Activated naive CD8-positive, alpha-beta T cell treated with anti-CD3 and anti-CD28 coated beads for 36 hours (primary cell): Measurements from ENCODE around the gene PEAK3. TPM values are rescaled to one million over a fixed set of nuclear protein-coding genes. Genes with fewer than 3 reads are reported as not detected.

ENCODE experiments used
- DNase-seq: peaks from one replicate; pipeline ENCODE4 v3.0.0; 2021
- H3K27ac Mint-ChIP-seq: one replicate; pipeline ENCODE4 v1.8.0; 2022; ENCODE audit warnings: mild to moderate bottlenecking, moderate library complexity, mixed read lengths
- H3K27me3 Mint-ChIP-seq: one replicate; pipeline ENCODE4 v1.8.0; 2022; ENCODE audit warnings: mild to moderate bottlenecking, mixed read lengths
- H3K36me3 Mint-ChIP-seq: one replicate; pipeline ENCODE4 v1.8.0; 2021; ENCODE audit warnings: mild to moderate bottlenecking, mixed read lengths
- H3K4me1 Mint-ChIP-seq: one replicate; pipeline ENCODE4 v1.8.0; 2021; ENCODE audit warnings: mixed read lengths
- H3K4me3 Mint-ChIP-seq: one replicate; pipeline ENCODE4 v1.8.0; 2022; ENCODE audit warnings: mild to moderate bottlenecking, moderate library complexity, mixed read lengths
- H3K9me3 Mint-ChIP-seq: one replicate; pipeline ENCODE4 v1.8.0; 2022; ENCODE audit warnings: mixed read lengths
- total RNA-seq, 2 experiments: library from RNA; stranded (reverse); gene quantifications; one replicate each; pipeline ENCODE4 v1.2.3, GENCODE V29; 2021

The PEAK3 gene
- total RNA-seq, 2 experiments from 2014 or later = not detected

GRCh38 chr19:2320939-2321338, 39.0 kb upstream of the PEAK3 start:
- Mint-ChIP-seq H3K4me1 (peaks cover 11% of the 10 kb centered on the region), H3K27ac (no peak overlapping the region), H3K9me3 (no peaks in the 10 kb centered on the region), H3K36me3 (peaks cover 6% of the 10 kb centered on the region), H3K27me3 (peaks cover 2% of the 10 kb centered on the region), H3K4me3 (no peak overlapping the region)
- DNase-seq = no peak

GRCh38 chr19:2320049-2320448, 38.1 kb upstream of the PEAK3 start:
- no peak for DNase-seq
- peaks cover 3% of the 10 kb centered on the region for H3K4me1 Mint-ChIP-seq
- H3K36me3 Mint-ChIP-seq = peaks cover 3% of the 10 kb centered on the region
- H3K4me3 Mint-ChIP-seq = no peak overlapping the region
- peaks cover 11% of the 10 kb centered on the region for H3K27me3 Mint-ChIP-seq
- peaks cover 7% of the 10 kb centered on the region for H3K9me3 Mint-ChIP-seq
- no peak overlapping the region for H3K27ac Mint-ChIP-seq

GRCh38 chr19:2319551-2319950, 37.6 kb upstream of the PEAK3 start:
- Mint-ChIP-seq H3K4me1 (no peaks in the 10 kb centered on the region), H3K36me3 (peaks cover 6% of the 10 kb centered on the region), H3K4me3 (no peak overlapping the region), H3K27ac (no peak overlapping the region), H3K27me3 (peaks cover 16% of the 10 kb centered on the region), H3K9me3 (peaks cover 11% of the 10 kb centered on the region)
- DNase-seq = no peak

GRCh38 chr19:2318923-2319322, 36.9 kb upstream of the PEAK3 start:
- peaks cover 12% of the 10 kb centered on the region for H3K9me3 Mint-ChIP-seq
- no peak overlapping the region for H3K27ac Mint-ChIP-seq
- no peaks in the 10 kb centered on the region for H3K4me1 Mint-ChIP-seq
- H3K27me3 Mint-ChIP-seq = peaks cover 21% of the 10 kb centered on the region
- H3K4me3 Mint-ChIP-seq = no peak overlapping the region
- H3K36me3 Mint-ChIP-seq = peaks cover 6% of the 10 kb centered on the region
- no peak for DNase-seq

GRCh38 chr19:2317756-2318155, 35.8 kb upstream of the PEAK3 start:
- Mint-ChIP-seq H3K27ac (no peak overlapping the region), H3K36me3 (peaks cover 6% of the 10 kb centered on the region), H3K4me3 (no peak overlapping the region), H3K9me3 (peaks cover 12% of the 10 kb centered on the region), H3K4me1 (no peaks in the 10 kb centered on the region), H3K27me3 (peaks cover 32% of the 10 kb centered on the region)
- no peak for DNase-seq

GRCh38 chr19:2317300-2317699, 35.3 kb upstream of the PEAK3 start:
- peaks cover 6% of the 10 kb centered on the region for H3K36me3 Mint-ChIP-seq
- no peak for DNase-seq
- peaks cover 12% of the 10 kb centered on the region for H3K9me3 Mint-ChIP-seq
- H3K4me3 Mint-ChIP-seq = no peak overlapping the region
- H3K4me1 Mint-ChIP-seq = no peaks in the 10 kb centered on the region
- no peak overlapping the region for H3K27ac Mint-ChIP-seq
- peaks cover 36% of the 10 kb centered on the region for H3K27me3 Mint-ChIP-seq

GRCh38 chr19:2315818-2316353, 33.9 kb upstream of the PEAK3 start:
- H3K36me3 Mint-ChIP-seq = peaks cover 6% of the 10 kb centered on the region
- H3K4me3 Mint-ChIP-seq = no peak overlapping the region
- peak overlapping the region; percentile 56 for H3K27ac Mint-ChIP-seq
- no peak for DNase-seq
- H3K4me1 Mint-ChIP-seq = no peaks in the 10 kb centered on the region
- H3K9me3 Mint-ChIP-seq = peaks cover 12% of the 10 kb centered on the region
- peaks cover 45% of the 10 kb centered on the region for H3K27me3 Mint-ChIP-seq

GRCh38 chr19:2315121-2315817, 33.3 kb upstream of the PEAK3 start:
- Mint-ChIP-seq H3K9me3 (peaks cover 12% of the 10 kb centered on the region), H3K27ac (peak overlapping the region; percentile 56), H3K36me3 (peaks cover 6% of the 10 kb centered on the region), H3K4me3 (no peak overlapping the region), H3K27me3 (peaks cover 51% of the 10 kb centered on the region), H3K4me1 (no peaks in the 10 kb centered on the region)
- DNase-seq = no peak

GRCh38 chr19:2312820-2313501, 31.0 kb upstream of the PEAK3 start:
- Mint-ChIP-seq H3K27ac (no peak overlapping the region), H3K27me3 (peaks cover 73% of the 10 kb centered on the region), H3K4me1 (peaks cover 1% of the 10 kb centered on the region), H3K4me3 (no peak overlapping the region), H3K36me3 (peaks cover 6% of the 10 kb centered on the region), H3K9me3 (peaks cover 12% of the 10 kb centered on the region)
- peak; percentile 44 for DNase-seq

- peaks cover 1% of the 10 kb centered on the region for H3K4me1 Mint-ChIP-seq
Measured at GRCh38 chr19:2311093-2311492, 29.1 kb upstream of the PEAK3 start.

GRCh38 chr19:2309734-2310362, 27.9 kb upstream of the PEAK3 start:
- no peak for DNase-seq
- H3K27ac Mint-ChIP-seq = no peak overlapping the region

More at GRCh38 chr19:2311093-2311492, 29.1 kb upstream of the PEAK3 start:
- peaks cover 6% of the 10 kb centered on the region for H3K36me3 Mint-ChIP-seq
- no peak overlapping the region for H3K4me3 Mint-ChIP-seq
- DNase-seq = no peak
- H3K9me3 Mint-ChIP-seq = peaks cover 12% of the 10 kb centered on the region
- H3K27ac Mint-ChIP-seq = no peak overlapping the region
- peaks cover 87% of the 10 kb centered on the region for H3K27me3 Mint-ChIP-seq

GRCh38 chr19:2308114-2308556, 26.2 kb upstream of the PEAK3 start, which contains the start of gene LINGO3:
Gene LINGO3 (minus strand): TSS chr19:2308154. CDS start chr19:2291776, 16,378 bp downstream.
- Mint-ChIP-seq H3K27ac (no peak within 1 kb of the TSS), H3K4me3 (no peak within 1 kb of the TSS), H3K36me3 (no peaks in the 10 kb centered on the region), H3K9me3 (no peaks in the 10 kb centered on the region), H3K4me1 (peaks cover 4% of the 10 kb centered on the region), H3K27me3 (peaks cover 86% of the 10 kb centered on the region)
- peak; percentile 26 for DNase-seq

More at GRCh38 chr19:2309734-2310362, 27.9 kb upstream of the PEAK3 start:
- H3K27me3 Mint-ChIP-seq = peaks cover 85% of the 10 kb centered on the region
- H3K4me3 Mint-ChIP-seq = no peak overlapping the region
- H3K36me3 Mint-ChIP-seq = peaks cover under 1% of the 10 kb centered on the region
- H3K9me3 Mint-ChIP-seq = peaks cover 3% of the 10 kb centered on the region
- H3K4me1 Mint-ChIP-seq = peaks cover 1% of the 10 kb centered on the region

GRCh38 chr19:2307518-2308012, 25.6 kb upstream of the PEAK3 start:
- H3K9me3 Mint-ChIP-seq = no peaks in the 10 kb centered on the region
- no peak overlapping the region for H3K4me3 Mint-ChIP-seq
- peaks cover 87% of the 10 kb centered on the region for H3K27me3 Mint-ChIP-seq

GRCh38 chr19:2306971-2307370, 25.0 kb upstream of the PEAK3 start:
- Mint-ChIP-seq H3K4me1 (peaks cover 9% of the 10 kb centered on the region), H3K4me3 (no peak overlapping the region), H3K27ac (no peak overlapping the region), H3K36me3 (no peaks in the 10 kb centered on the region), H3K27me3 (peaks cover 81% of the 10 kb centered on the region), H3K9me3 (no peaks in the 10 kb centered on the region)
- DNase-seq = no peak

More at GRCh38 chr19:2307518-2308012, 25.6 kb upstream of the PEAK3 start:
- no peak for DNase-seq
- no peaks in the 10 kb centered on the region for H3K36me3 Mint-ChIP-seq
- peaks cover 9% of the 10 kb centered on the region for H3K4me1 Mint-ChIP-seq
- no peak overlapping the region for H3K27ac Mint-ChIP-seq
